Measurements from ENCODE around the gene C1orf174. TPM values are rescaled to one million over a fixed set of nuclear protein-coding genes. Genes with fewer than 3 reads are reported as not detected.
A peak's percentile ranks its signal among the peaks of the same experiment; 100 is the strongest.

Gene C1orf174
- total and polyA plus RNA-seq, 11 donors = 7.9 to 16.4 (median 11.3) TPM

- Histone ChIP-seq H3K9me3 (no peaks in the 10 kb centered on the region), H3K4me1 (peaks cover 0 to 7% (median 0%) of the 10 kb centered on the region in 12 donors), H3K4me3 (no peak overlapping the region), H3K27ac (no peak overlapping the region), H3K36me3 (no peaks in the 10 kb centered on the region), H3K27me3 (peaks cover 0 to 30% (median 14%) of the 10 kb centered on the region in 9 donors)
- 65 to 75% (median 73%) methylated on average over 19 to 22 of the region's 22 CpGs for WGBS, 4 donors
- TF ChIP-seq POLR2A (IDR thresholded peaks at IDR 0.05) (no peak), CTCF (IDR thresholded peaks at IDR 0.05) (no peak)
- ATAC-seq (no peak), DNase-seq (peak in 1 of 5 donors; percentile 25)
- intact Hi-C loops (cut with DNase I) = loop anchor here in 2 of 10 donors (10.0 kb wide), 2 partner anchors 1713 to 1837 kb away; partner anchors contain the start of gene FAAP20 (in 1 of the 2)
Measured at GRCh38 chr1:3907621-3908165, 7.6 kb upstream of the C1orf174 start.

- ATAC-seq (no peak), DNase-seq (peak in 1 of 5 donors; percentile 58)
- TF ChIP-seq POLR2A (IDR thresholded peaks at IDR 0.05) (no peak), CTCF (IDR thresholded peaks at IDR 0.05) (no peak)
- H3K27me3 ChIP-seq = peaks cover 0 to 26% (median 14%) of the 10 kb centered on the region in 9 donors
- H3K9me3 ChIP-seq = no peaks in the 10 kb centered on the region
- H3K4me3 ChIP-seq = no peak overlapping the region
- peaks cover 0 to 7% (median 0%) of the 10 kb centered on the region in 12 donors for H3K4me1 ChIP-seq
- no peak overlapping the region for H3K27ac ChIP-seq
- no peaks in the 10 kb centered on the region for H3K36me3 ChIP-seq
- intact Hi-C loops (cut with DNase I) = loop anchor here in 2 of 10 donors (10.0 kb wide), 2 partner anchors 1712 to 1838 kb away; partner anchors contain the start of gene FAAP20 (in 1 of the 2)
- 61 to 75% (median 67%) methylated on average over 17 to 22 of the region's 22 CpGs for WGBS, 4 donors
Measured at GRCh38 chr1:3907031-3907534, 7.0 kb upstream of the C1orf174 start.

GRCh38 chr1:3906672-3907020, 6.6 kb upstream of the C1orf174 start:
- no peak for DNase-seq
- intact Hi-C loops (cut with DNase I) = loop anchor here in 2 of 10 donors (10.0 kb wide), 2 partner anchors 1712 to 1838 kb away; partner anchors contain the start of gene FAAP20 (in 1 of the 2)
- no peak for ATAC-seq
- H3K4me1 ChIP-seq = peaks cover 0 to 7% (median under 1%) of the 10 kb centered on the region in 12 donors
- no peak overlapping the region for H3K27ac ChIP-seq
- WGBS, 4 donors = 85 to 93% (median 88%) methylated on average over 11 of the region's 11 CpGs
- no peaks in the 10 kb centered on the region for H3K9me3 ChIP-seq
- TF ChIP-seq POLR2A (IDR thresholded peaks at IDR 0.05) = no peak
- no peak for TF ChIP-seq CTCF (IDR thresholded peaks at IDR 0.05)
- peaks cover 0 to 22% (median 10%) of the 10 kb centered on the region in 9 donors for H3K27me3 ChIP-seq
- H3K4me3 ChIP-seq = no peak overlapping the region
- no peaks in the 10 kb centered on the region for H3K36me3 ChIP-seq

- H3K27me3 ChIP-seq = peaks cover 0 to 17% (median 8%) of the 10 kb centered on the region in 9 donors
- no peak for DNase-seq
- H3K36me3 ChIP-seq = no peaks in the 10 kb centered on the region
- intact Hi-C loops (cut with DNase I) = loop anchor here in 2 of 10 donors (10.0 kb wide), 2 partner anchors 1711 to 1839 kb away; partner anchors contain the start of gene FAAP20 (in 1 of the 2)
- ATAC-seq = no peak
- no peak overlapping the region for H3K27ac ChIP-seq
- 80 to 87% (median 86%) methylated on average over 17 to 18 of the region's 18 CpGs for WGBS, 4 donors
- no peak overlapping the region for H3K4me3 ChIP-seq
- TF ChIP-seq POLR2A (IDR thresholded peaks at IDR 0.05) (no peak), CTCF (IDR thresholded peaks at IDR 0.05) (no peak)
- H3K4me1 ChIP-seq = peaks cover 0 to 9% (median 3%) of the 10 kb centered on the region in 12 donors
- H3K9me3 ChIP-seq = no peaks in the 10 kb centered on the region
Measured at GRCh38 chr1:3905953-3906671, 6.0 kb upstream of the C1orf174 start.

All from heart left ventricle (tissue), 16 donors.